Measurements from ENCODE around the gene RIPOR2.
"Not testable (repeated sequence)": the region's sequence is repeated elsewhere in the genome, so short reads cannot be mapped to it uniquely, and the experiment has no call there.

RIPOR2 gene

GRCh38 chr6:24914082-24914481 is 21.7 kb downstream of the RIPOR2 start:
- not testable (repeated sequence) for H3K4me3 ChIP-seq (ENCODE audit: low read length in 2 of 2); H3K9ac ChIP-seq (ENCODE audit: low read length in 2 of 2); H3K9me3 ChIP-seq (ENCODE audit: control insufficient read depth in 2 of 2, low read length in 2 of 2); H3K27ac ChIP-seq (ENCODE audit: low read length); H3K36me3 ChIP-seq (ENCODE audit: control insufficient read depth in 2 of 2, insufficient read depth in 2 of 2, low read length in 2 of 2); H3K27me3 ChIP-seq (ENCODE audit: control insufficient read depth in 1 of 2, insufficient read depth in 2 of 2, low read length in 2 of 2)
- H3K4me1 ChIP-seq (ENCODE audit: control insufficient read depth, insufficient read depth, low read length): peaks cover 27% of the 10 kb centered on the region

DNA sequence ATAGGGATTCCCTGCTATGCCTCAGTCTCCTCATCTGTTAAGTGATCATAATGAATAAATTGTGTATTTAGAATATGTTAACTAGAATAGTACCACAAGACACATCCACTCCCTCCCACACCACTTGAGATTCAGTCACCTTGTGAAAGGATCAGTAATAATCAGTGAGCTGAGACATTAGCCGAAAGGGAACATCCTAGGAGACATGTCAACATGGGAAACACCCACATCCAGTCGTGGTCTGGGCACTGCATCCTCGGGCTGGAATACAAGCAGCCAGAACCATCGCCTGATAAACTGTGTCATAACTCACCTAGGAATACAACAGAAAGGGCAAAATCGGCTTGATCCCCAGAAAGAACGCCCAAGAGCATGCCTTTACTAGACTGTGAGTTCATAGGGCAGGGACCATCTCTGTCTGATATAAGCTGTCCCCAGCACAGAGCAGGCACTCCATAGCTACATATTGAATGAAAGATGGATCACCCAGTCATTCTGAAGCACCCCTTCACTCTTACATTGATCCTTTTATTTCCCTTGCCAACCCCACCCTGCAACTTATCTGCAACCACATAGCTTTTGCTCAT is 23.9 kb downstream of the RIPOR2 start:
- peak overlapping the region; percentile 79 to 81 for H3K4me3 ChIP-seq (ENCODE audit: low read length in 2 of 2)
- H3K4me1 ChIP-seq (ENCODE audit: control insufficient read depth, insufficient read depth, low read length): peaks cover 28% of the 10 kb centered on the region
- peaks cover 0 to 3% of the 10 kb centered on the region in 2 donors for H3K27me3 ChIP-seq (ENCODE audit: control insufficient read depth in 1 of 2, insufficient read depth in 2 of 2, low read length in 2 of 2)
- H3K27ac ChIP-seq (ENCODE audit: low read length): no peak overlapping the region
- H3K9ac ChIP-seq (ENCODE audit: low read length in 2 of 2): peak overlapping the region; percentile 52 to 64
- no peaks in the 10 kb centered on the region for H3K9me3 ChIP-seq (ENCODE audit: control insufficient read depth in 2 of 2, low read length in 2 of 2)
- no peaks in the 10 kb centered on the region for H3K36me3 ChIP-seq (ENCODE audit: control insufficient read depth in 2 of 2, insufficient read depth in 2 of 2, low read length in 2 of 2)

DNA sequence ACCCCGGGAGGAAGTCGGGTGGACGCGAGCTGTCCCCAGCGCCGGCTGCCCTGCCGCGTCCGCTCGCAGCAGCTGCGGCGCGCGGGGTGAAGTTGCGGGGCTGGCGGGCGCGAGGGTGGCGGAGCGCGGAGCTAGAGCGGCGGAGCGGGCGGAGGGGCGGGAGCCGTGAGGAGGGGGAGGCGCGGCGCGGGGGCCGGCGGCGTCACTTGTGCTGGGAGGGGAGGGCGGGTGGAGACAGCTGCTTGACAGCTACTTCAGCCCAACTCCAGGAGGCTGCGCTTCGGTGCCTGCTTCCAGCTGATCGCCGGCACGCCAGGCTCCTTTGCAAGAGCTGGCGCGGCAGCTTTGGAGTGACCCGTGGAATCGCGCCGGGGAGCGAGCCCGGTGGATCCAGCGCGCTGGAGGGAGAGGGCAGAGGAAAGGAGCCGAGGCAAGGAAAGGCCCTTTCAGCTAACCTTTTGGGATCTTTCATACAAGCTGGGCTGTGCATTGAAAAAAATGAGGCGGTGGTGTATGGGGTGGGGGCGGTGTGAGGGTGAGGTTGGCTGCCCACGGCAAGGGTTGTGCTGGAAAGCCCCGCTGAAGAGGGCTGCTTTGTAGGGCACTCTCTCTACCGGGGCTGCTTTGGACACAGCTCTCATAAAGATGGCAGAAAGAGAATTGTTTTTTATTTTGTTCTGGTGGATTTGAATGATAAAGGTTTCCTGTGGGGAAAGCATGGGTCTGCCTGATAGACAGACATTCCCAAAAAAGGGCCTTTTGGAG is 24.6 kb downstream of the RIPOR2 start:
- peak overlapping the region; percentile 79 to 81 for H3K4me3 ChIP-seq (ENCODE audit: low read length in 2 of 2)
- H3K27ac ChIP-seq (ENCODE audit: low read length): peak overlapping the region; percentile 41
- peaks cover 28% of the 10 kb centered on the region for H3K4me1 ChIP-seq (ENCODE audit: control insufficient read depth, insufficient read depth, low read length)
- H3K9ac ChIP-seq (ENCODE audit: low read length in 2 of 2): peak overlapping the region; percentile 52 to 64
- no peaks in the 10 kb centered on the region for H3K9me3 ChIP-seq (ENCODE audit: control insufficient read depth in 2 of 2, low read length in 2 of 2)
- H3K27me3 ChIP-seq (ENCODE audit: control insufficient read depth in 1 of 2, insufficient read depth in 2 of 2, low read length in 2 of 2): peaks cover 0 to 3% of the 10 kb centered on the region in 2 donors
- H3K36me3 ChIP-seq (ENCODE audit: control insufficient read depth in 2 of 2, insufficient read depth in 2 of 2, low read length in 2 of 2): no peaks in the 10 kb centered on the region

DNA sequence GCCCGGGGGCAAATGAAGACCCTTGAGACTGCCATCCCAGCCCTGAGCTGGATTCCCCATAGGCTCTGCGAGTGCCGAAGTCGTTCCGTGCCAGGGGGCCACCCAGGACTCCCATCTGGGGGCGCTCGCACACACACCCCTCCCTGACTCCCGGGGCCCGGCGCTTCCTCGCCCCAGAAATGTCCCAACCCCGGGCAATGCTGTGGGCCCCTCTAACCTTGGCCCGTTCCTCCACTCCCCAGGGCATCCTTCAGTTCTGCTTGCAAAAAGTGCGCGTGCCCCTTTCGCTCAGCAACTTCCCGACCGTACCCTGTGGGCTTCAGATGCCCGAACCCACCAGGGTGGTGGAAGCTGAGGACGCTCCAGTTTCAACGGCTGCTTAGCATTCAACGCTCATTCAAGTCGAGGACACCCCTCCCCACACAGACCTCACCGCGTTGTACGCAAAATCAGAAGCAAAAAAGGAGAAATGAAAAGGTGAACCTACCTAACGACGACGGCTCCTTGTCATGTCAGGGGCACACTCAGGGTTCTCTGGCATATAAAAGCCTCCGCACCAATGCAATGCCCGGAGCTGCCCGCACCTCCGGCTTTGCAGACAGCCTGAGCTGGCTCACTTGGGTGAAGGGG is 25.3 kb downstream of the RIPOR2 start:
- Histone ChIP-seq H3K4me3 (ENCODE audit: low read length in 2 of 2) (peak overlapping the region; percentile 79 to 81), H3K27ac (ENCODE audit: low read length) (peak overlapping the region; percentile 41), H3K36me3 (ENCODE audit: control insufficient read depth in 2 of 2, insufficient read depth in 2 of 2, low read length in 2 of 2) (no peaks in the 10 kb centered on the region), H3K4me1 (ENCODE audit: control insufficient read depth, insufficient read depth, low read length) (peaks cover 28% of the 10 kb centered on the region), H3K9ac (ENCODE audit: low read length in 2 of 2) (peak overlapping the region in 1 of 2 donors; percentile 55), H3K9me3 (ENCODE audit: control insufficient read depth in 2 of 2, low read length in 2 of 2) (no peaks in the 10 kb centered on the region), H3K27me3 (ENCODE audit: control insufficient read depth in 1 of 2, insufficient read depth in 2 of 2, low read length in 2 of 2) (peaks cover 0 to 3% of the 10 kb centered on the region in 2 donors)

DNA sequence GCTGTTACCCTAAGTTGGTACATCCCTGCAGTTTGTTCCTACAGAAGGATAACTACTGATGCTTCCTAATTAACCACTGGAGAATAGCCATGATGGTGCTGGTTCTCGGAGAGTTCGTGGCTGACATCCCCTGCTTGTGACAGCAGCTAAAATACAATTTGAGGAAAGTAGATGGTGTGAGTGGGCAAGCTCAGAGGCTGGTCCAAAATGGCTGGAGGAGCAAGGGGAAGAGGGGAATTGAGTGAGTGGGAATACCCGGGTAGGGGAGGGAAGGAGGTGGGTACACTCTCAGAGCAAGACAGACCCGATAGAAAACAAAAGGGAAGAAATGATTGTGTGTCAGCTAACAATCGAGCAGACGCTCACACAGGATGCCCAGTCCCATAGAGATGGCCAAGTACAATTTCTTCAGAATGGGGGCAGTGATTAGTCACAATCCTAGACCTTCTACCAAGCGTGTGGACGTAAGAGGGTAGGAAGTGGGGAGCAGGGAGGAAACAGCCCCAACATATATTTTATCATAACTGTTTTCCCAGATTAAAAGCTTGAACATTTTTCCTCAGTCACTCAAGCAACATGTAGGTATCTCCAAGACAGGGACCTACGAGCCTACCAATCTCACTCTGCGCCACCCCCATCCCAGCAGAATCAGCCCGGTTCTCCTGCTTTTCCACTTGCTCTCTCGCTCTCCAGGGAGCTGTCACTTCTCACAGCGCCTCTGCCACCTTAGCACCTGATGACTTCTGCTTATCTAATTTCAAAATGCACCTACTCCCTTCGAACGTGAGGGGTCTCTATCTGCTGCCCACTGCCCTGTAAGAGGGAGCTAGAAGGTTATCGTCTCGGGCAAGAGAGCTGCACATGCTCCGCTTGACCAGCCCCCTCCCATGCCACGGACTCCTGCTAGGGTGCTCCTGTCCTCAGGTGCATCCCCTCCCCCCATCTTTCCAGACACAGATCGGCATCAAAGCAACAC is 26.2 kb downstream of the RIPOR2 start:
- peaks cover 28% of the 10 kb centered on the region for H3K4me1 ChIP-seq (ENCODE audit: control insufficient read depth, insufficient read depth, low read length)
- H3K27ac ChIP-seq (ENCODE audit: low read length): peak overlapping the region; percentile 41
- no peaks in the 10 kb centered on the region for H3K27me3 ChIP-seq (ENCODE audit: control insufficient read depth in 1 of 2, insufficient read depth in 2 of 2, low read length in 2 of 2)
- no peaks in the 10 kb centered on the region for H3K36me3 ChIP-seq (ENCODE audit: control insufficient read depth in 2 of 2, insufficient read depth in 2 of 2, low read length in 2 of 2)
- H3K9me3 ChIP-seq (ENCODE audit: control insufficient read depth in 2 of 2, low read length in 2 of 2): no peaks in the 10 kb centered on the region
- peak overlapping the region; percentile 79 to 81 for H3K4me3 ChIP-seq (ENCODE audit: low read length in 2 of 2)
- H3K9ac ChIP-seq (ENCODE audit: low read length in 2 of 2): no peak overlapping the region

- H3K4me3 ChIP-seq (ENCODE audit: low read length in 2 of 2): peak overlapping the region in 1 of 2 donors; percentile 81
- H3K9ac ChIP-seq (ENCODE audit: low read length in 2 of 2): no peak overlapping the region
- peaks cover 2 to 4% of the 10 kb centered on the region in 2 donors for H3K9me3 ChIP-seq (ENCODE audit: control insufficient read depth in 2 of 2, low read length in 2 of 2)
- peak overlapping the region; percentile 41 for H3K27ac ChIP-seq (ENCODE audit: low read length)
- peaks cover 28% of the 10 kb centered on the region for H3K4me1 ChIP-seq (ENCODE audit: control insufficient read depth, insufficient read depth, low read length)
- H3K36me3 ChIP-seq (ENCODE audit: control insufficient read depth in 2 of 2, insufficient read depth in 2 of 2, low read length in 2 of 2): no peaks in the 10 kb centered on the region
- H3K27me3 ChIP-seq (ENCODE audit: control insufficient read depth in 1 of 2, insufficient read depth in 2 of 2, low read length in 2 of 2): no peaks in the 10 kb centered on the region
Measured at GRCh38 chr6:24908650-24909035, 27.1 kb downstream of the RIPOR2 start.

GRCh38 chr6:24907919-24908649 is 27.7 kb downstream of the RIPOR2 start:
- Histone ChIP-seq H3K27ac (ENCODE audit: low read length) (peak overlapping the region; percentile 41), H3K4me1 (ENCODE audit: control insufficient read depth, insufficient read depth, low read length) (peaks cover 28% of the 10 kb centered on the region), H3K9ac (ENCODE audit: low read length in 2 of 2) (no peak overlapping the region), H3K36me3 (ENCODE audit: control insufficient read depth in 2 of 2, insufficient read depth in 2 of 2, low read length in 2 of 2) (no peaks in the 10 kb centered on the region), H3K4me3 (ENCODE audit: low read length in 2 of 2) (peak overlapping the region in 1 of 2 donors; percentile 81), H3K9me3 (ENCODE audit: control insufficient read depth in 2 of 2, low read length in 2 of 2) (peaks cover 2 to 4% of the 10 kb centered on the region in 2 donors), H3K27me3 (ENCODE audit: control insufficient read depth in 1 of 2, insufficient read depth in 2 of 2, low read length in 2 of 2) (no peaks in the 10 kb centered on the region)

DNA sequence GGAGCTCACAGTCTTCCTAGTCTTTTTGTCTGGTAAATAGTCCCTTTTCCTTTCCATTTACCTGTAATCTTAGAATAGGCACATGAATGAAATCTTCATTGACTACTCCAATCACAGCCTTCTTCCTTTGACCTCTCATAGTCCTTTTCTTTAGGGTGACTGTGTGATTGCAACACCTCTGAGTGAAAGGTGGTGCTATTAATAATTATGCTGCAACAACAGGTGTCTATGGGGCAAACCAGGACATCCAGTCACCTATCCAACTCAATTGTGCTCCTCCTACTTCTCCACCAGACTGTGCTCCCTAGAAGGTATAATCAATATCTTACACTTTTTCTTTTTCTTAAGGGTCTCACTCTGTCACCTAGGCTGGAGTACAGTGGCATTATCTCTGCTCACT is 29.4 kb downstream of the RIPOR2 start:
- H3K27me3 ChIP-seq (ENCODE audit: control insufficient read depth in 1 of 2, insufficient read depth in 2 of 2, low read length in 2 of 2): no peaks in the 10 kb centered on the region
- no peak overlapping the region for H3K9ac ChIP-seq (ENCODE audit: low read length in 2 of 2)
- no peak overlapping the region for H3K27ac ChIP-seq (ENCODE audit: low read length)
- H3K4me1 ChIP-seq (ENCODE audit: control insufficient read depth, insufficient read depth, low read length): peaks cover 23% of the 10 kb centered on the region
- no peaks in the 10 kb centered on the region for H3K36me3 ChIP-seq (ENCODE audit: control insufficient read depth in 2 of 2, insufficient read depth in 2 of 2, low read length in 2 of 2)
- H3K9me3 ChIP-seq (ENCODE audit: control insufficient read depth in 2 of 2, low read length in 2 of 2): peaks cover 2 to 4% of the 10 kb centered on the region in 2 donors
- no peak overlapping the region for H3K4me3 ChIP-seq (ENCODE audit: low read length in 2 of 2)

DNA sequence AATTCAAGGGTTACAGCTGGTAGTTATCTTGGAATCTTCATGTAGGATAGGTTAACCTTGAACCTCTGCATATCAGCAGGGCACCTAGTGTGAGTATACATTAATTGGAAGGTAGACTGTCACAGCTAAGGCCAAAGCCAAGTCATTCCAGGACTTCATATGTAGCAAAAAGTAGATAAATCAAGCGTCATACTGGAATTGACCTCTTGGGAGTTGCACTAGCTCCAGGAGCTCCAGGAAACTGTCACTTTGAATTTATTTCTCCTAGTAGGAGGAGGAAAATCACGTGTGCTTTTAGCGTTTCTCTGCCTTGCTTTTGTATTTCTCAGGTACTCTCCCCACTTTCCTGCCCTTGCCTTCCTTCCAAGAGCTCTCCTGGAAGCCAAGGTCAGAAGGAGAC is 30.3 kb downstream of the RIPOR2 start:
- no peak overlapping the region for H3K27ac ChIP-seq (ENCODE audit: low read length)
- peaks cover 2 to 4% of the 10 kb centered on the region in 2 donors for H3K9me3 ChIP-seq (ENCODE audit: control insufficient read depth in 2 of 2, low read length in 2 of 2)
- H3K4me3 ChIP-seq (ENCODE audit: low read length in 2 of 2): no peak overlapping the region
- no peaks in the 10 kb centered on the region for H3K27me3 ChIP-seq (ENCODE audit: control insufficient read depth in 1 of 2, insufficient read depth in 2 of 2, low read length in 2 of 2)
- peaks cover 19% of the 10 kb centered on the region for H3K4me1 ChIP-seq (ENCODE audit: control insufficient read depth, insufficient read depth, low read length)
- H3K9ac ChIP-seq (ENCODE audit: low read length in 2 of 2): no peak overlapping the region
- H3K36me3 ChIP-seq (ENCODE audit: control insufficient read depth in 2 of 2, insufficient read depth in 2 of 2, low read length in 2 of 2): no peaks in the 10 kb centered on the region

DNA sequence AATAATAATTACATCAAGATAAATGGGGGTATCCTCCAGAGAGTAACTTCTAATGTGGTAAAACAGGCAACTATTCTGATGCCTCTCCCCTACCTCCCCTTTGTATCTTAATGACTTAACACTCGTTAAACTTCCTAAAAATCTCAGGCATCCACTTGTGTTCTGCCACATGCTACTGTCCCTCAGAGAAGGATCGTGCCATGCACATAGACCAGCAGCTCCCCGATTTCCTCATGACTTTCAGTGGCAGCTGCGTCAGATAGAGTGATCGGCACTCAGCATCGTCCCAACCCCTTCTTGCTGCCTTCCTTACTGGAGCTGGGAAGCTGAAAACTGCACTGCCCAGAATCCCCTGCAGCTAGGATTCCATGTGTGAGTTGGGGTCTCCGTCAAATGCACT is 32.1 kb downstream of the RIPOR2 start:
- Histone ChIP-seq H3K36me3 (ENCODE audit: control insufficient read depth in 2 of 2, insufficient read depth in 2 of 2, low read length in 2 of 2) (no peaks in the 10 kb centered on the region), H3K27ac (ENCODE audit: low read length) (no peak overlapping the region), H3K4me1 (ENCODE audit: control insufficient read depth, insufficient read depth, low read length) (peaks cover 3% of the 10 kb centered on the region), H3K9ac (ENCODE audit: low read length in 2 of 2) (no peak overlapping the region), H3K27me3 (ENCODE audit: control insufficient read depth in 1 of 2, insufficient read depth in 2 of 2, low read length in 2 of 2) (no peaks in the 10 kb centered on the region), H3K9me3 (ENCODE audit: control insufficient read depth in 2 of 2, low read length in 2 of 2) (peaks cover 2 to 4% of the 10 kb centered on the region in 2 donors), H3K4me3 (ENCODE audit: low read length in 2 of 2) (no peak overlapping the region)

All from stomach smooth muscle (tissue), 2 donors.